Liver (tissue), 3 donors: ENCODE data around the gene RHOT2.

Source experiments
- EGR1 ChIP-seq, 2 donors: IDR thresholded peaks; 2 replicates each; pipeline ENCODE4 v1.6.1; 2016 to 2018; ENCODE audit warnings: antibody characterized with exemption in 2 of 2, low read depth in 2 of 2
- NR2F2 ChIP-seq: IDR thresholded peaks from 2 replicates; pipeline ENCODE4 v1.6.1; 2016; ENCODE audit warnings: antibody characterized with exemption
- SP1 ChIP-seq: IDR thresholded peaks from 2 replicates; pipeline ENCODE4 v1.6.1; 2018; ENCODE audit warnings: antibody characterized with exemption, mild to moderate bottlenecking
- TAF1 ChIP-seq: conservative IDR thresholded peaks from 2 replicates; pipeline ENCODE4 v1.6.1; 2016; ENCODE audit warnings: antibody characterized with exemption, mild to moderate bottlenecking
- YY1 ChIP-seq: IDR thresholded peaks from 2 replicates; pipeline ENCODE4 v1.6.1; 2016; ENCODE audit warnings: antibody characterized with exemption, mild to moderate bottlenecking
- TF ChIP-seq, protein P1 (sequence below): fragments of 150-350 bp; IDR thresholded peaks from 2 replicates; pipeline ENCODE4 v1.5.1; 2017; ENCODE audit warnings: improper control_type of control experiment, low read depth, low read length; ENCODE audit not compliant: missing input control
- TF ChIP-seq, protein P2 (sequence below): IDR thresholded peaks from 2 replicates; pipeline ENCODE4 v1.6.1; 2016; ENCODE audit warnings: antibody characterized with exemption, mild to moderate bottlenecking
- TF ChIP-seq, protein P3 (sequence below): IDR thresholded peaks from 2 replicates; pipeline ENCODE4 v1.6.1; 2016; ENCODE audit warnings: antibody characterized with exemption
- TF ChIP-seq, protein P4 (sequence below): IDR thresholded peaks from 2 replicates; pipeline ENCODE4 v1.6.1; 2016; ENCODE audit warnings: antibody characterized with exemption
- donor health status: healthy.
- donor health status: healthy.

DNA sequence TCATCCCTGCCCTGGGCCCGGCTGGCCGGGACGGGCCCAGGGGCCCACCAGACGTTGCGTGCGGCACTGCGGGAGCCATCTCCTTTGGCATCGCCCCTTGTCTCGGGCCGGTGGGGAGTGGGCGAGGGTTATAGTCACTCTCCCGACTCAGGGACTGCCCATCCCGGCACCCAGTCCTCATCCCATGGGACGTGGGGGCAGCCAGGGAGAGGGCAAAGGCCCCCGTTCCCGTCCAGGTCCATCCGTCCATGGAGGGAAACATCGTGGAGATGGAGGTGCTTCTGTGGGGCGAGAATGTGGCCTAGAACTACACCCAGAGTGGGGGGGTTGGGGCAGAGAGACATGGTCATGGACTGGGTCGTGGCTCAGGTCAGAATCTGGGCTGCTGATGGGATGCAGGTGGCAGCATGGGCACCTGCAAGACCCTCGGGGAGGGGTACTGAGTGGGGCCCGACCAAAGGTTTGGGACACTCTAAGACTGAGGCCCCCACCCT, 21.2 kb upstream of the RHOT2 start:
- TF ChIP-seq, protein P1, sequence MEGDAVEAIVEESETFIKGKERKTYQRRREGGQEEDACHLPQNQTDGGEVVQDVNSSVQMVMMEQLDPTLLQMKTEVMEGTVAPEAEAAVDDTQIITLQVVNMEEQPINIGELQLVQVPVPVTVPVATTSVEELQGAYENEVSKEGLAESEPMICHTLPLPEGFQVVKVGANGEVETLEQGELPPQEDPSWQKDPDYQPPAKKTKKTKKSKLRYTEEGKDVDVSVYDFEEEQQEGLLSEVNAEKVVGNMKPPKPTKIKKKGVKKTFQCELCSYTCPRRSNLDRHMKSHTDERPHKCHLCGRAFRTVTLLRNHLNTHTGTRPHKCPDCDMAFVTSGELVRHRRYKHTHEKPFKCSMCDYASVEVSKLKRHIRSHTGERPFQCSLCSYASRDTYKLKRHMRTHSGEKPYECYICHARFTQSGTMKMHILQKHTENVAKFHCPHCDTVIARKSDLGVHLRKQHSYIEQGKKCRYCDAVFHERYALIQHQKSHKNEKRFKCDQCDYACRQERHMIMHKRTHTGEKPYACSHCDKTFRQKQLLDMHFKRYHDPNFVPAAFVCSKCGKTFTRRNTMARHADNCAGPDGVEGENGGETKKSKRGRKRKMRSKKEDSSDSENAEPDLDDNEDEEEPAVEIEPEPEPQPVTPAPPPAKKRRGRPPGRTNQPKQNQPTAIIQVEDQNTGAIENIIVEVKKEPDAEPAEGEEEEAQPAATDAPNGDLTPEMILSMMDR, result no peak
- no peak for TF ChIP-seq YY1
- TF ChIP-seq, protein P2, sequence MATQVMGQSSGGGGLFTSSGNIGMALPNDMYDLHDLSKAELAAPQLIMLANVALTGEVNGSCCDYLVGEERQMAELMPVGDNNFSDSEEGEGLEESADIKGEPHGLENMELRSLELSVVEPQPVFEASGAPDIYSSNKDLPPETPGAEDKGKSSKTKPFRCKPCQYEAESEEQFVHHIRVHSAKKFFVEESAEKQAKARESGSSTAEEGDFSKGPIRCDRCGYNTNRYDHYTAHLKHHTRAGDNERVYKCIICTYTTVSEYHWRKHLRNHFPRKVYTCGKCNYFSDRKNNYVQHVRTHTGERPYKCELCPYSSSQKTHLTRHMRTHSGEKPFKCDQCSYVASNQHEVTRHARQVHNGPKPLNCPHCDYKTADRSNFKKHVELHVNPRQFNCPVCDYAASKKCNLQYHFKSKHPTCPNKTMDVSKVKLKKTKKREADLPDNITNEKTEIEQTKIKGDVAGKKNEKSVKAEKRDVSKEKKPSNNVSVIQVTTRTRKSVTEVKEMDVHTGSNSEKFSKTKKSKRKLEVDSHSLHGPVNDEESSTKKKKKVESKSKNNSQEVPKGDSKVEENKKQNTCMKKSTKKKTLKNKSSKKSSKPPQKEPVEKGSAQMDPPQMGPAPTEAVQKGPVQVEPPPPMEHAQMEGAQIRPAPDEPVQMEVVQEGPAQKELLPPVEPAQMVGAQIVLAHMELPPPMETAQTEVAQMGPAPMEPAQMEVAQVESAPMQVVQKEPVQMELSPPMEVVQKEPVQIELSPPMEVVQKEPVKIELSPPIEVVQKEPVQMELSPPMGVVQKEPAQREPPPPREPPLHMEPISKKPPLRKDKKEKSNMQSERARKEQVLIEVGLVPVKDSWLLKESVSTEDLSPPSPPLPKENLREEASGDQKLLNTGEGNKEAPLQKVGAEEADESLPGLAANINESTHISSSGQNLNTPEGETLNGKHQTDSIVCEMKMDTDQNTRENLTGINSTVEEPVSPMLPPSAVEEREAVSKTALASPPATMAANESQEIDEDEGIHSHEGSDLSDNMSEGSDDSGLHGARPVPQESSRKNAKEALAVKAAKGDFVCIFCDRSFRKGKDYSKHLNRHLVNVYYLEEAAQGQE, result no peak
- no peak for TF ChIP-seq TAF1
- TF ChIP-seq SP1, result no peak
- no peak for TF ChIP-seq EGR1 (IDR thresholded peaks at IDR 0.05; ENCODE audit: low read depth in 2 of 2)
- TF ChIP-seq, protein P3, sequence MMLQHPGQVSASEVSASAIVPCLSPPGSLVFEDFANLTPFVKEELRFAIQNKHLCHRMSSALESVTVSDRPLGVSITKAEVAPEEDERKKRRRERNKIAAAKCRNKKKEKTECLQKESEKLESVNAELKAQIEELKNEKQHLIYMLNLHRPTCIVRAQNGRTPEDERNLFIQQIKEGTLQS, result no peak
- TF ChIP-seq NR2F2, result no peak
- TF ChIP-seq, protein P4, sequence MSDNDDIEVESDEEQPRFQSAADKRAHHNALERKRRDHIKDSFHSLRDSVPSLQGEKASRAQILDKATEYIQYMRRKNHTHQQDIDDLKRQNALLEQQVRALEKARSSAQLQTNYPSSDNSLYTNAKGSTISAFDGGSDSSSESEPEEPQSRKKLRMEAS, result no peak
